Subcutaneous abdominal adipose tissue (tissue), 5 donors: ENCODE data around the gene SCIN.
"Not testable (repeated sequence)": the region's sequence is repeated elsewhere in the genome, so short reads cannot be mapped to it uniquely, and the experiment has no call there.

Experiments used
- H3K27ac ChIP-seq: one replicate; pipeline ENCODE4 v1.7.0; 2013; ENCODE audit warnings: low read depth, mild to moderate bottlenecking, inconsistent platforms, low read length, moderate library complexity
- H3K27me3 ChIP-seq, 5 donors: one replicate each; pipeline ENCODE4 v1.7.0; 2013; ENCODE audit warnings: low read length in 5 of 5, inconsistent platforms in 1 of 5; ENCODE audit not compliant: control insufficient read depth in 5 of 5, insufficient read depth in 4 of 5
- H3K36me3 ChIP-seq, 5 donors: one replicate each; pipeline ENCODE4 v1.7.0; 2013; ENCODE audit warnings: low read length in 5 of 5; ENCODE audit not compliant: control insufficient read depth in 5 of 5, insufficient read depth in 5 of 5
- H3K4me1 ChIP-seq, 5 donors: one replicate each; pipeline ENCODE4 v1.7.0; 2013; ENCODE audit warnings: low read length in 5 of 5, mild to moderate bottlenecking in 3 of 5, moderate library complexity in 1 of 5; ENCODE audit not compliant: control insufficient read depth in 5 of 5, insufficient read depth in 5 of 5
- H3K4me3 ChIP-seq, 5 donors: one replicate each; pipeline ENCODE4 v1.7.0; 2013; ENCODE audit warnings: low read length in 5 of 5, low read depth in 1 of 5
- H3K9ac ChIP-seq, 5 donors: one replicate each; pipeline ENCODE4 v1.7.0; 2013; ENCODE audit warnings: low read length in 5 of 5, mild to moderate bottlenecking in 4 of 5, moderate library complexity in 3 of 5
- H3K9me3 ChIP-seq, 5 donors: one replicate each; pipeline ENCODE4 v1.7.0; 2013; ENCODE audit warnings: low read length in 5 of 5; ENCODE audit not compliant: control insufficient read depth in 5 of 5
- donor health status: healthy.
- donor health status: healthy.
- donor health status: healthy.
- donor health status: healthy.
- donor health status: healthy.

SCIN gene

GRCh38 chr7:12653110-12653509 is 82.6 kb downstream of the SCIN start:
- Histone ChIP-seq H3K27me3 (no peaks in the 10 kb centered on the region), H3K27ac (no peak overlapping the region), H3K4me1 (no peaks in the 10 kb centered on the region), H3K4me3 (no peak overlapping the region), H3K9ac (no peak overlapping the region), H3K9me3 (no peaks in the 10 kb centered on the region), H3K36me3 (peaks cover 0 to 32% (median 0%) of the 10 kb centered on the region in 5 donors)

GRCh38 chr7:12653518-12653917 is 83.0 kb downstream of the SCIN start:
- Histone ChIP-seq H3K27me3 (no peaks in the 10 kb centered on the region), H3K9ac (no peak overlapping the region), H3K4me1 (no peaks in the 10 kb centered on the region), H3K36me3 (peaks cover 0 to 32% (median 0%) of the 10 kb centered on the region in 5 donors), H3K9me3 (no peaks in the 10 kb centered on the region), H3K4me3 (no peak overlapping the region), H3K27ac (no peak overlapping the region)

GRCh38 chr7:12655161-12655560 is 84.6 kb downstream of the SCIN start:
- Histone ChIP-seq H3K4me1 (no peaks in the 10 kb centered on the region), H3K4me3 (no peak overlapping the region), H3K9me3 (no peaks in the 10 kb centered on the region), H3K27ac (no peak overlapping the region), H3K36me3 (peaks cover 0 to 22% (median 0%) of the 10 kb centered on the region in 5 donors), H3K27me3 (no peaks in the 10 kb centered on the region), H3K9ac (no peak overlapping the region)

- H3K27me3 ChIP-seq, H3K36me3 ChIP-seq, H3K9me3 ChIP-seq, H3K4me3 ChIP-seq, H3K4me1 ChIP-seq, H3K27ac ChIP-seq, H3K9ac ChIP-seq: not testable (repeated sequence)
Measured at GRCh38 chr7:12660423-12660822, 89.9 kb downstream of the SCIN start.

GRCh38 chr7:12660986-12661385 is 90.5 kb downstream of the SCIN start:
- H3K4me1 ChIP-seq, H3K4me3 ChIP-seq, H3K36me3 ChIP-seq, H3K9me3 ChIP-seq, H3K27ac ChIP-seq, H3K9ac ChIP-seq, H3K27me3 ChIP-seq: not testable (repeated sequence)

GRCh38 chr7:12661581-12661980 is 91.1 kb downstream of the SCIN start:
- no peaks in the 10 kb centered on the region for H3K36me3 ChIP-seq
- H3K4me1 ChIP-seq: no peaks in the 10 kb centered on the region
- no peak overlapping the region for H3K4me3 ChIP-seq
- H3K9ac ChIP-seq: no peak overlapping the region
- no peaks in the 10 kb centered on the region for H3K9me3 ChIP-seq
- no peak overlapping the region for H3K27ac ChIP-seq
- H3K27me3 ChIP-seq: no peaks in the 10 kb centered on the region

GRCh38 chr7:12670000-12670729 is 99.6 kb downstream of the SCIN start:
- no peak overlapping the region for H3K27ac ChIP-seq
- no peaks in the 10 kb centered on the region for H3K9me3 ChIP-seq
- H3K27me3 ChIP-seq: no peaks in the 10 kb centered on the region
- peaks cover 0 to 4% (median 0%) of the 10 kb centered on the region in 5 donors for H3K4me1 ChIP-seq
- H3K9ac ChIP-seq: no peak overlapping the region
- no peak overlapping the region for H3K4me3 ChIP-seq
- H3K36me3 ChIP-seq: no peaks in the 10 kb centered on the region

- no peak overlapping the region for H3K27ac ChIP-seq
- no peaks in the 10 kb centered on the region for H3K9me3 ChIP-seq
- H3K4me1 ChIP-seq: peaks cover 0 to 4% (median 0%) of the 10 kb centered on the region in 5 donors
- H3K4me3 ChIP-seq: no peak overlapping the region
- no peak overlapping the region for H3K9ac ChIP-seq
- H3K27me3 ChIP-seq: no peaks in the 10 kb centered on the region
- H3K36me3 ChIP-seq: no peaks in the 10 kb centered on the region
Measured at GRCh38 chr7:12670743-12671520, 100.4 kb downstream of the SCIN start.

GRCh38 chr7:12673436-12673835 is 102.9 kb downstream of the SCIN start:
- H3K36me3 ChIP-seq, H3K9me3 ChIP-seq, H3K27ac ChIP-seq, H3K27me3 ChIP-seq, H3K9ac ChIP-seq, H3K4me1 ChIP-seq, H3K4me3 ChIP-seq: not testable (repeated sequence)

- peaks cover 0 to 4% (median 0%) of the 10 kb centered on the region in 5 donors for H3K4me1 ChIP-seq
Measured at GRCh38 chr7:12674053-12674452, 103.5 kb downstream of the SCIN start.

More at GRCh38 chr7:12674053-12674452, 103.5 kb downstream of the SCIN start:
- Histone ChIP-seq H3K9ac (no peak overlapping the region), H3K27me3 (no peaks in the 10 kb centered on the region), H3K9me3 (no peaks in the 10 kb centered on the region), H3K36me3 (no peaks in the 10 kb centered on the region), H3K27ac (no peak overlapping the region), H3K4me3 (no peak overlapping the region)
